ENCODE measurements around the gene SPC25. TPM values are rescaled to one million over a fixed set of nuclear protein-coding genes. Genes with fewer than 3 reads are reported as not detected.
"Not testable (repeated sequence)": the region's sequence is repeated elsewhere in the genome, so short reads cannot be mapped to it uniquely, and the experiment has no call there.

Gene SPC25
- total RNA-seq, 1 donor from 2014 or later: 15.8 TPM

DNA sequence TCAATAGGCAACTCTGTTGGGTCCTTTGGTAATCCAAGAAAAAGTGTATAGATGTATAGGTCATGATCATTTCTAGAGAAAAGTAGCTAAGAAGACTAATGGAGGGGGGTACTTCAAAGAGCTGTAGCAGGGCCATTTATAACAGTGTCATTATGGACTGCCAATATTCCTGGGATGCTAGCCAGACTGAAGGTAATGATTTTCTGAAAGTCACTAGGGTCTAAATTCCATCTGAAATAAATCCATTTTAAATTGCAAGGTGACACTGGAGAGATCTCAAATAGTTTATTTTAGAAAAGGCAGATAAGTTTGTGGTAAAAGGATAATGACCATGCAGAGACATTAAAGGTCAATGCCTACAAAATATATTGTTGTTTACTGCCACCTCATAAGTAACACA, 4.5 kb upstream of the SPC25 start:
- no peak for DNase-seq (ENCODE audit: low spot score, unreplicated experiment)
- Mint-ChIP-seq H3K27ac (no peak overlapping the region), H3K4me3 (ENCODE audit: low read depth) (no peak overlapping the region), H3K9me3 (ENCODE audit: low read depth) (no peaks in the 10 kb centered on the region), H3K27me3 (peaks cover 17% of the 10 kb centered on the region), H3K36me3 (ENCODE audit: insufficient read depth) (no peaks in the 10 kb centered on the region), H3K4me1 (ENCODE audit: low read depth) (peaks cover 5% of the 10 kb centered on the region)
- TF ChIP-seq, protein P1, sequence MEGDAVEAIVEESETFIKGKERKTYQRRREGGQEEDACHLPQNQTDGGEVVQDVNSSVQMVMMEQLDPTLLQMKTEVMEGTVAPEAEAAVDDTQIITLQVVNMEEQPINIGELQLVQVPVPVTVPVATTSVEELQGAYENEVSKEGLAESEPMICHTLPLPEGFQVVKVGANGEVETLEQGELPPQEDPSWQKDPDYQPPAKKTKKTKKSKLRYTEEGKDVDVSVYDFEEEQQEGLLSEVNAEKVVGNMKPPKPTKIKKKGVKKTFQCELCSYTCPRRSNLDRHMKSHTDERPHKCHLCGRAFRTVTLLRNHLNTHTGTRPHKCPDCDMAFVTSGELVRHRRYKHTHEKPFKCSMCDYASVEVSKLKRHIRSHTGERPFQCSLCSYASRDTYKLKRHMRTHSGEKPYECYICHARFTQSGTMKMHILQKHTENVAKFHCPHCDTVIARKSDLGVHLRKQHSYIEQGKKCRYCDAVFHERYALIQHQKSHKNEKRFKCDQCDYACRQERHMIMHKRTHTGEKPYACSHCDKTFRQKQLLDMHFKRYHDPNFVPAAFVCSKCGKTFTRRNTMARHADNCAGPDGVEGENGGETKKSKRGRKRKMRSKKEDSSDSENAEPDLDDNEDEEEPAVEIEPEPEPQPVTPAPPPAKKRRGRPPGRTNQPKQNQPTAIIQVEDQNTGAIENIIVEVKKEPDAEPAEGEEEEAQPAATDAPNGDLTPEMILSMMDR (IDR thresholded peaks at IDR 0.05; ENCODE audit: unreplicated experiment): no peak

GRCh38 chr2:168894101-168894500, 3.9 kb upstream of the SPC25 start:
- H3K36me3 Mint-ChIP-seq (ENCODE audit: insufficient read depth): no peaks in the 10 kb centered on the region
- H3K4me3 Mint-ChIP-seq (ENCODE audit: low read depth): no peak overlapping the region
- H3K9me3 Mint-ChIP-seq (ENCODE audit: low read depth): no peaks in the 10 kb centered on the region
- H3K27ac Mint-ChIP-seq: no peak overlapping the region
- peaks cover 5% of the 10 kb centered on the region for H3K4me1 Mint-ChIP-seq (ENCODE audit: low read depth)
- H3K27me3 Mint-ChIP-seq: peaks cover 17% of the 10 kb centered on the region
- DNase-seq (ENCODE audit: low spot score, unreplicated experiment): no peak
- TF ChIP-seq, protein P1 (IDR thresholded peaks at IDR 0.05; ENCODE audit: unreplicated experiment): no peak

GRCh38 chr2:168892327-168892726, 2.1 kb upstream of the SPC25 start:
- peaks cover 3% of the 10 kb centered on the region for H3K36me3 Mint-ChIP-seq (ENCODE audit: insufficient read depth)
- H3K27ac Mint-ChIP-seq: no peak overlapping the region
- no peak overlapping the region for H3K4me3 Mint-ChIP-seq (ENCODE audit: low read depth)
- H3K9me3 Mint-ChIP-seq (ENCODE audit: low read depth): no peaks in the 10 kb centered on the region
- peaks cover 17% of the 10 kb centered on the region for H3K27me3 Mint-ChIP-seq
- DNase-seq (ENCODE audit: low spot score, unreplicated experiment): no peak
- peaks cover 5% of the 10 kb centered on the region for H3K4me1 Mint-ChIP-seq (ENCODE audit: low read depth)
- TF ChIP-seq, protein P1 (IDR thresholded peaks at IDR 0.05; ENCODE audit: unreplicated experiment): no peak

DNA sequence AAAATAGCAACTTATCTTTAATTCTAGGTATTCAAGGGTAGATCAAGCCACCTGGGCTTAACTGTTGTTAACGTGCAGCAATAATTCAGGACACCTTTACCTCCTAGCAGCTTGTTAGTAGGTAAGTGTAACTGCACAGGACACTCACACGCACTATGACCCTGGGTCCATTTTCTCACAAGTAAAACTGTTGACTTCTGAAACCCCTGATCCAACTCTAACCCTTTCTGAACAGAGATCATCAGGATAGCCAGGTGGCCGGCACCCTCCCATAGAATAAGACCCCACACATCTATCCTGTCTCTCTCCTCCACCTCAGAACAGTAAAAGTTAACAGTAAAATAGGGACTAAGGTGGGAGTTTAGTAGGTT, 610 bp downstream of the SPC25 start:
- DNase-seq (ENCODE audit: low spot score, unreplicated experiment): no peak
- Mint-ChIP-seq H3K36me3 (ENCODE audit: insufficient read depth) (peaks cover 4% of the 10 kb centered on the region), H3K27me3 (peaks cover 17% of the 10 kb centered on the region), H3K27ac (no peak overlapping the region), H3K9me3 (ENCODE audit: low read depth) (no peaks in the 10 kb centered on the region), H3K4me3 (ENCODE audit: low read depth) (peak overlapping the region; percentile 86), H3K4me1 (ENCODE audit: low read depth) (peaks cover 5% of the 10 kb centered on the region)
- TF ChIP-seq, protein P1 (IDR thresholded peaks at IDR 0.05; ENCODE audit: unreplicated experiment): no peak

GRCh38 chr2:168884975-168885374, 5.3 kb downstream of the SPC25 start:
- peaks cover 4% of the 10 kb centered on the region for H3K36me3 Mint-ChIP-seq (ENCODE audit: insufficient read depth)
- no peak for DNase-seq (ENCODE audit: low spot score, unreplicated experiment)

DNA sequence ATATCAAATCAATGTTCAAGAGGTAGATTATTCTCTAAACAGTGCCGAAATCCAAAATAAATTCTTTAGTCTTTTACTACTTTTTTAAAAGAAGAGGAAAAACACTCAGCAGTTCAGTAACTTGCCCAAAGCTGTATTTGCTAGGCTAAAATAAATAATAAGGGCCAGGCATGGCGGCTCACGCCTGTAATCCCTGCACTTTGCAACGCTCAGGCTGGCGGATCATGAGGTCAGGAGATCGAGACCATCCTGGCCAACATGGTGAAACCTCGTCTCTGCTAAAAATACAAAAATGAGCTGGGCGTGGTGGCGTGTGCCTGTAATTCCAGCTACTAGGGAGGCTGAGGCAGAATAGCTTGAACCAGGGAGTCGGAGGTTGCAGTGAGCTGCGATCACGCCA, 8.1 kb downstream of the SPC25 start:
- H3K9me3 Mint-ChIP-seq (ENCODE audit: low read depth); H3K4me3 Mint-ChIP-seq (ENCODE audit: low read depth): not testable (repeated sequence)

More at GRCh38 chr2:168884975-168885374, 5.3 kb downstream of the SPC25 start:
- H3K27ac Mint-ChIP-seq: no peak overlapping the region
- no peaks in the 10 kb centered on the region for H3K27me3 Mint-ChIP-seq
- H3K9me3 Mint-ChIP-seq (ENCODE audit: low read depth): no peaks in the 10 kb centered on the region
- no peak overlapping the region for H3K4me3 Mint-ChIP-seq (ENCODE audit: low read depth)
- TF ChIP-seq, protein P1 (IDR thresholded peaks at IDR 0.05; ENCODE audit: unreplicated experiment): no peak
- H3K4me1 Mint-ChIP-seq (ENCODE audit: low read depth): peaks cover 11% of the 10 kb centered on the region

More for the DNA sequence above, 8.1 kb downstream of the SPC25 start:
- H3K27me3 Mint-ChIP-seq; H3K36me3 Mint-ChIP-seq (ENCODE audit: insufficient read depth); DNase-seq (ENCODE audit: low spot score, unreplicated experiment); H3K27ac Mint-ChIP-seq: not testable (repeated sequence)
- H3K4me1 Mint-ChIP-seq (ENCODE audit: low read depth): peaks cover 11% of the 10 kb centered on the region
